Measurements from ENCODE around the gene TLR9.

DNA sequence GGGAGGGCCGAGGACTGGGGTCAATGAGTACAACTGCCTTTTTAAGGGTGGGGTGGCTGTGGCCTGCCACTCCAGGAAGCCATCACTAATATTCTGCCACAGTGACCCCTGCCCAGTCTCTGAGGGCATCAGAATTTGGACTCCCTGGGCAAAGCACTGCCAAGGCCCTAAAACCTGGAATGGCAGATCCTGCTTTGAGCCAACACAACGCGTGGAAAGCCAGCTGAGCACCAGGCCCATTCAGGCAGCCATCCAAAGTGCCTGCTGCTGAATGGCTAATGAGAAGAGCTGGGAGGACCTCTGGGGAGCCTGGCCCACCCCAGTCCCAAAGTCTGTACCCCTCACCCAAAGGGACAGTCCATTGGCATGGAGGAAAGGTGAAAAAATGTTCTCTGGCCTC, 8.5 kb upstream of the TLR9 start:
- no peak for TF ChIP-seq TCF7 (CRISPR knock-in tag; IDR thresholded peaks at IDR 0.05; ENCODE audit: low read depth)
- TF ChIP-seq, protein P1, sequence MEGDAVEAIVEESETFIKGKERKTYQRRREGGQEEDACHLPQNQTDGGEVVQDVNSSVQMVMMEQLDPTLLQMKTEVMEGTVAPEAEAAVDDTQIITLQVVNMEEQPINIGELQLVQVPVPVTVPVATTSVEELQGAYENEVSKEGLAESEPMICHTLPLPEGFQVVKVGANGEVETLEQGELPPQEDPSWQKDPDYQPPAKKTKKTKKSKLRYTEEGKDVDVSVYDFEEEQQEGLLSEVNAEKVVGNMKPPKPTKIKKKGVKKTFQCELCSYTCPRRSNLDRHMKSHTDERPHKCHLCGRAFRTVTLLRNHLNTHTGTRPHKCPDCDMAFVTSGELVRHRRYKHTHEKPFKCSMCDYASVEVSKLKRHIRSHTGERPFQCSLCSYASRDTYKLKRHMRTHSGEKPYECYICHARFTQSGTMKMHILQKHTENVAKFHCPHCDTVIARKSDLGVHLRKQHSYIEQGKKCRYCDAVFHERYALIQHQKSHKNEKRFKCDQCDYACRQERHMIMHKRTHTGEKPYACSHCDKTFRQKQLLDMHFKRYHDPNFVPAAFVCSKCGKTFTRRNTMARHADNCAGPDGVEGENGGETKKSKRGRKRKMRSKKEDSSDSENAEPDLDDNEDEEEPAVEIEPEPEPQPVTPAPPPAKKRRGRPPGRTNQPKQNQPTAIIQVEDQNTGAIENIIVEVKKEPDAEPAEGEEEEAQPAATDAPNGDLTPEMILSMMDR (IDR thresholded peaks at IDR 0.05) = no peak
- TF ChIP-seq ELF4 (CRISPR knock-in tag; IDR thresholded peaks at IDR 0.05; ENCODE audit: low read depth) = no peak
- no peak for TF ChIP-seq GABPB1 (CRISPR knock-in tag; IDR thresholded peaks at IDR 0.05)
- TF ChIP-seq, protein P2, sequence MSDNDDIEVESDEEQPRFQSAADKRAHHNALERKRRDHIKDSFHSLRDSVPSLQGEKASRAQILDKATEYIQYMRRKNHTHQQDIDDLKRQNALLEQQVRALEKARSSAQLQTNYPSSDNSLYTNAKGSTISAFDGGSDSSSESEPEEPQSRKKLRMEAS (CRISPR knock-in tag; IDR thresholded peaks at IDR 0.05) = no peak
- TF ChIP-seq TEAD4 (CRISPR knock-in tag; IDR thresholded peaks at IDR 0.05) = no peak
- TF ChIP-seq, protein P3, sequence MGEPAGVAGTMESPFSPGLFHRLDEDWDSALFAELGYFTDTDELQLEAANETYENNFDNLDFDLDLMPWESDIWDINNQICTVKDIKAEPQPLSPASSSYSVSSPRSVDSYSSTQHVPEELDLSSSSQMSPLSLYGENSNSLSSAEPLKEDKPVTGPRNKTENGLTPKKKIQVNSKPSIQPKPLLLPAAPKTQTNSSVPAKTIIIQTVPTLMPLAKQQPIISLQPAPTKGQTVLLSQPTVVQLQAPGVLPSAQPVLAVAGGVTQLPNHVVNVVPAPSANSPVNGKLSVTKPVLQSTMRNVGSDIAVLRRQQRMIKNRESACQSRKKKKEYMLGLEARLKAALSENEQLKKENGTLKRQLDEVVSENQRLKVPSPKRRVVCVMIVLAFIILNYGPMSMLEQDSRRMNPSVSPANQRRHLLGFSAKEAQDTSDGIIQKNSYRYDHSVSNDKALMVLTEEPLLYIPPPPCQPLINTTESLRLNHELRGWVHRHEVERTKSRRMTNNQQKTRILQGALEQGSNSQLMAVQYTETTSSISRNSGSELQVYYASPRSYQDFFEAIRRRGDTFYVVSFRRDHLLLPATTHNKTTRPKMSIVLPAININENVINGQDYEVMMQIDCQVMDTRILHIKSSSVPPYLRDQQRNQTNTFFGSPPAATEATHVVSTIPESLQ (CRISPR knock-in tag; IDR thresholded peaks at IDR 0.05) = no peak
- TF ChIP-seq ATF1 (CRISPR knock-in tag; IDR thresholded peaks at IDR 0.05) = no peak
